Measurements from ENCODE around the gene MOB3A. TPM values are rescaled to one million over a fixed set of nuclear protein-coding genes. Genes with fewer than 3 reads are reported as not detected.

MOB3A gene
- total and polyA plus RNA-seq, 2 of the 8 experiments (the other 6 are each of a cell fraction or from before 2014, with no cell fraction given) = 9.2 to 9.6 TPM

- TF ChIP-seq ATF2 (IDR thresholded peaks at IDR 0.05; ENCODE audit: low read length) (no peak), YY1 (IDR thresholded peaks at IDR 0.05; ENCODE audit: low read depth, low read length) (no peak), TAF1 (IDR thresholded peaks at IDR 0.05; ENCODE audit: low read depth, low read length) (peak; percentile 73), POU5F1 (IDR thresholded peaks at IDR 0.05; ENCODE audit: low read depth, low read length) (no peak), SP1 (IDR thresholded peaks at IDR 0.05; ENCODE audit: low read depth, low read length) (peak; percentile 76; the same call in 1 of the 2 replicates), KDM5A (IDR thresholded peaks at IDR 0.05; ENCODE audit: low read length) (no peak), E2F6 (IDR thresholded peaks at IDR 0.05) (peak; percentile 55; the same call in 1 of the 2 replicates), TBP (IDR thresholded peaks at IDR 0.05; ENCODE audit: low read depth, low read length) (peak; percentile 81), RFX5 (IDR thresholded peaks at IDR 0.05; ENCODE audit: borderline replicate concordance, low read depth, low read length) (peak; percentile 75; the same call in 1 of the 2 replicates), CEBPB (IDR thresholded peaks at IDR 0.05; ENCODE audit: low read depth, low read length) (peak; percentile 68), CREB1 (IDR thresholded peaks at IDR 0.05) (peak; percentile 69)
Measured at GRCh38 chr19:2061495-2062388, 34.4 kb downstream of the MOB3A start (continued).

All from H1 (cell line).